SIG-M5 (cell line): ENCODE measurements around the gene RYR3.

Experiments used
- DNase-seq: peaks from one replicate; lab custom pipeline; 2025; lab: John Stamatoyannopoulos, UW

Gene RYR3

GRCh38 chr15:33649217-33649933 is 338.6 kb downstream of the RYR3 start:
- DNase-seq: no peak

- no peak for DNase-seq
Observed at GRCh38 chr15:33654860-33655259, 344.1 kb downstream of the RYR3 start.

- DNase-seq: no peak
Observed at GRCh38 chr15:33655488-33655887, 344.7 kb downstream of the RYR3 start.

GRCh38 chr15:33656168-33656567 is 345.4 kb downstream of the RYR3 start:
- no peak for DNase-seq

DNA sequence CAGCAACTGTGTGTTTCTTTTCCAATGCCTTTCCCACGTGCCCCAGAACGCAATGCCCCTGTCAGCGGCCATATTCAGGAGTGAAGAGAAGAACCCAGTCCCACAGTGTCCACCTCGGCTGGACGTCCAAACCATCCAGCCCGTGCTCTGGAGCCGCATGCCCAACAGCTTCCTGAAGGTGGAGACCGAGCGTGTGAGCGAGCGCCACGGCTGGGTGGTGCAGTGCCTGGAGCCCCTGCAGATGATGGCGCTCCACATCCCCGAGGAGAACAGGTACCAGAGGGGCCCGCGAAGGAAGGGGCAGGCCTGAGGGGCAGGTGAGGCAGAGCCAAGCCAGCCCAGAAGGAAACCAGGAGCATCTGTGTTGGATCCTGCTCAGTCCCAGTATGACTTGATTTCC is 349.4 kb downstream of the RYR3 start:
- DNase-seq: no peak

DNA sequence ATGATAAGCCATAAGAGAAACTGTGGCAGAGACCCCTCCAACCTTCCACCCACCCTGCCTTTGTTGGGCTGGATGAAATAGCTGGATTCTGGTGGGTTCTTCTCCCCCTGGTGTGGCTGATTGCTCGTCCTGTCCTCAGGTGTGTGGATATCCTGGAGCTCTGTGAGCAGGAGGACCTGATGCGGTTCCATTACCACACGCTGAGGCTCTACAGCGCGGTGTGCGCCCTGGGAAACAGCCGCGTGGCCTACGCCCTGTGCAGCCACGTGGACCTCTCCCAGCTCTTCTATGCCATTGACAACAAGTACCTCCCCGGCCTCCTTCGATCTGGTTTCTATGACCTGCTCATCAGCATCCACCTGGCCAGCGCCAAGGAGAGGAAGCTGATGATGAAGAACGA is 351.2 kb downstream of the RYR3 start:
- no peak for DNase-seq

- no peak for DNase-seq
Observed at GRCh38 chr15:33664947-33665346, 354.2 kb downstream of the RYR3 start.

DNA sequence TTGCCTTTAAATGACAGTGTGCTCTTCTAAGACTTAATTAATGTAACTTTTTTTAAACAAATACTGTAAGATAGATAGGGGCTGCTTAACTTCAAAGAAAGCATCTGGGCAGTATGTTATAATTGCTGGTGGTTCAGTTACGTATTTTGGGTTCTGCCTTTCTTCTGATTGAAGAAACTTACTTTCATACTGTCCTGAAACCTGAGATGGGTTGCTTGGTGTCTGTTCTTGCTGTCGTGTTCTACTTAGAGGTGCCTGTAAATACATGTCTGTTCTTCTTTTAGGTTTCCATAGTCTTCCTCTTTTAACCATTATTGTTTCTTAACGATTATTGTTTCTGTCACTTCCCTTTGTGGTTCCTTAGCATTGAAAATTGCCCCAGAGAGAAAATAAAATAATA is 359.8 kb downstream of the RYR3 start:
- no peak for DNase-seq

DNA sequence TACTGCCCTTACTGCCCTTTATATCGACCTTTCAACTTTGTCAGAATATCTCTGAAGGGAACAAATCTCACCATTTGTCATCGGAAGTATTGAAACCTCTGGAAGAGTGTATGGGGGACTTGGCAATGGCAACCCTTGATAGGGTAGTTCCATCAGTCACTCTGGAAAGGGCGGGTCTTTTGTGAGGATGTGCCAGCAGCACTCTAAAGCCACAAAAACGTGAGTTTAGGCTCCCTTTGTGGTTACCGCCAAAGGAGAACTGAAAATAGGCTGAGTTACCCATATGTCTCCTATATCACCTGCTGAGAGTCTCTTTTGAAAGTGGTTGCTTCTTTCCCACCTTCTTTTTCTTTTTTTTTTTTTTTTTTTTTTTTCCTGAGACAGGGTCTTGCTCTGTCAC is 360.7 kb downstream of the RYR3 start:
- no peak for DNase-seq

- no peak for DNase-seq
Observed at GRCh38 chr15:33675246-33675645, 364.5 kb downstream of the RYR3 start.

GRCh38 chr15:33677238-33677830 is 366.6 kb downstream of the RYR3 start:
- no peak for DNase-seq

- no peak for DNase-seq
Observed at GRCh38 chr15:33678176-33678575, 367.4 kb downstream of the RYR3 start.

GRCh38 chr15:33678602-33679001 is 367.8 kb downstream of the RYR3 start:
- DNase-seq: no peak

GRCh38 chr15:33679061-33679460 is 368.3 kb downstream of the RYR3 start:
- DNase-seq: no peak

DNA sequence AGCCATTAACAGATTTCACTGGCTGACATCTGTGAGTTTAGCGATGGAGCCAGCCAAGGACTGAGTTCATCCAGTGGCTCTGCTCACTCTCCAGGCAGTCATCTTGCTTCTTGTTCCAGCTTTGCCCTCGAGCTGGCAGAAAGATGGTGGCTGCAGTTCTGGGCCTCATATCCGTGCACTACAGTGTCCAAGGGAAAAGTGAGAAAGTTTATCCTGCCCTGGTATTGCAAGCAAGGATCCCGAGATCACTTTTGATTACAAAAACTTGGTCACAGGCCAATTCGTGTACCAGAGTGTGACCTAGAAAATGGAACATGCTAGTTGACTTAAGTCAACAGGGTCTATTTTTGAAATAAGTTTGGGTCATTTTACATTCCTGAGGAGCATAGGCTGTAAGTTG is 369.6 kb downstream of the RYR3 start:
- DNase-seq: no peak

GRCh38 chr15:33693166-33693800 is 382.5 kb downstream of the RYR3 start:
- DNase-seq: no peak

- no peak for DNase-seq
Observed at GRCh38 chr15:33698126-33698525, 387.4 kb downstream of the RYR3 start.

GRCh38 chr15:33699145-33699544 is 388.4 kb downstream of the RYR3 start:
- DNase-seq: no peak

DNA sequence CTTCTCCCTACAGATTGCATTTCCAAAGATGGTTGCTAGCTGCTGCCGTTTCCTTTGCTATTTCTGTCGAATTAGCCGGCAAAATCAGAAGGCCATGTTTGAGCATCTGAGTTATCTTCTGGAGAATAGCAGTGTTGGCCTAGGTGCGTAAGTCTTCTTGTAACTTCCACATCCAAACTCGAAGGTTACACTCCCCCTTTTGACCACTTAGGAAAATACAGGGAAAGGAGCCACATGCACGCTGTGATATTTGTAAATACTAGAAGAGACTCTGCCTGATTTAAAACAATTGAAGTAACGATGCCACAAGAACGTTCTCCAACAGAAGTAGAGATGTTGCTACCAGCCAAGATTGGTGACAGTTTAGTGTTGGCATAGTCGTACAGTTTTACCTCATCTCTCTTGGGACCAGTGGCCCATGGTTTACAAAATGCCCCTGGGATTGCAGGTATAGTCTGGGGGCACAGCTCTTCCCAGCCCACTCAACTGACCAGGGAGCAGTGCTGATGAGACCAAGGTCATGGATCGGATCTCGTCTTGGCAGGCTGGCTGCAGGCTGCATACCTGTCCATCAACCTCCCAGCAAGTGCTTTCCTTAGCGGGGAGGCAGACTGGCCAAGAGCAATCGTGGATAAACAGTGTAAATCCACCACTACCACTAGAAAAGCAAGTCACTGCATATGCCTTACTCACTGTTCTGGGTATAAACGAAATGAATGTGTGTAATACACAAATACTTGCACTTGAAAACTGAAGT is 389.1 kb downstream of the RYR3 start:
- DNase-seq: no peak

DNA sequence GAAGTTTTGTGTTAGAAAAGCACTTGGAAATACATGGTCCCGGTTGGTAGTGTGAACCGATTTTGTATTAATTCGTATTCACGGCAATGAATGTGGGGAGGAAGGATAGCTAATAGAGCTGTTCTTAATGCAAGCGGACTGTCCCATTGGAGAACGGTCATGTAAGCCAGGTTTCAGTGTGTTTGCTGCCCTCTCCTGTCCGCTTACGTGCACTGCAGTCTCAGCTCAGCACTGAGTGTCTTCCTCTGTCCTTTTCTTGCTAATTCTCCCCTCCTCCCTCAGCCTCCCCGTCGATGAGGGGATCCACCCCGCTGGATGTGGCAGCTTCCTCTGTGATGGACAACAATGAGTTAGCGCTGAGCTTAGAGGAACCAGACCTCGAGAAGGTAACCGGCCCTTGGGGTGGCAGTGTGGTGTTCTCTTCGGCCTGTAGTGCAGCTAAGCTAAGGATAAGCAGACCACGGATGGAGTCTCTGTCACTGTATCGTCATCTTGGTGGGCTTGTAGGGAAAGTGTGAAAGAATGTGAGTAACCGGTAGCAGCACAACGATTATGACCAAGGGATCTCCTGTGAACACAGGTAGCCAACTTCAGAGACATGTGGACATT is 390.0 kb downstream of the RYR3 start:
- no peak for DNase-seq

GRCh38 chr15:33701304-33701696 is 390.5 kb downstream of the RYR3 start:
- no peak for DNase-seq

DNA sequence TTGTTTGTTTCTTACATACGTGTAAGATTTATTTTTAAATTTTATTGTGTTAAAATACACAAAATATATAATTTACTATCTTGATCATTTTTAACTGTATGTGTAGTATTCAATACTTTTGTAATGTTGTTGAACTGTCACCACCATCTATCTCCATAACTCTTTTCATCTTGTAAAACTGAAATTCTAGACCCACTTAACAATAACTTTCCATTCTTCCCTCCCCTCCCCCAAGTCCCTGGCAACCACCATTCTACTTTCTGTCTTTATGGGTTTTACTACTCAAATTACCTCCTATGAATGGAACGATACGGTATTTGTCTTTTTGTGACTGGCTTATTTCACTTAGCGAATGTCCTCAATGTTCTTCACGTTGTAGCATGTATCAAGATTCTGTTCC is 395.4 kb downstream of the RYR3 start:
- no peak for DNase-seq
